K562 (cell line): ENCODE results near the gene ANKLE1. TPM values are rescaled to one million over a fixed set of nuclear protein-coding genes. Genes with fewer than 3 reads are reported as not detected.

Experiments
- CEBPG ChIP-seq, 3 experiments: fragments of 200-800 bp in 1 of 3; sonication (Bioruptor generic) in 1 of 3; sonication (generic) in 1 of 3; formaldehyde crosslinking in 1 of 3; IDR thresholded peaks in 2 of 3; conservative IDR thresholded peaks in 1 of 3; 2 replicates each; pipeline versions ENCODE4 v1.6.1 to v1.8.0; 2016 to 2022; ENCODE audit warnings: missing compliant biosample characterization in 2 of 3, missing genetic modification characterization in 2 of 3, mild to moderate bottlenecking in 1 of 3, missing genetic modification reagents in 1 of 3
- DACH1 ChIP-seq: fragments of 450-650 bp; IDR thresholded peaks from 2 replicates; pipeline ENCODE4 v1.6.1; 2018; ENCODE audit not compliant: partially characterized antibody
- ETV5 ChIP-seq: sonication (generic); formaldehyde crosslinking; IDR thresholded peaks from 2 replicates; pipeline ENCODE4 v1.4.0; 2020; ENCODE audit warnings: low read depth, mild to moderate bottlenecking, missing genetic modification reagents
- FOXK1 ChIP-seq: sonication (generic); formaldehyde crosslinking; IDR thresholded peaks from 2 replicates; pipeline ENCODE4 v1.8.0; 2022; ENCODE audit warnings: missing genetic modification reagents, mild to moderate bottlenecking, borderline replicate concordance
- HNRNPL ChIP-seq: fragments of 200-400 bp; formaldehyde crosslinking; IDR thresholded peaks from 2 replicates; pipeline ENCODE4 v1.6.1; 2017; ENCODE audit warnings: low read depth, mild to moderate bottlenecking, low read length
- HSF4 ChIP-seq: fragments of 250-450 bp; sonication (Bioruptor Pico); IDR thresholded peaks from 2 replicates; pipeline ENCODE4 v2.1.2; 2022; ENCODE audit warnings: mild to moderate bottlenecking, moderate library complexity, borderline replicate concordance
- MYC ChIP-seq, 2 experiments: fragments of 250-450 bp in 1 of 2; sonication (Bioruptor Pico) in 1 of 2; IDR thresholded peaks; 2 replicates each; pipeline versions ENCODE4 v1.5.1 to v1.6.1; 2012 to 2021; ENCODE audit warnings: low read depth in 2 of 2, borderline replicate concordance in 1 of 2, improper control_type of control experiment in 1 of 2, low read length in 1 of 2, mild to moderate bottlenecking in 1 of 2, moderate library complexity in 1 of 2
- NR3C1 ChIP-seq: sonication (generic); formaldehyde crosslinking; IDR thresholded peaks from 2 replicates; pipeline ENCODE4 v1.8.1; 2022; ENCODE audit warnings: missing genetic modification reagents
- PHF8 ChIP-seq: fragments of 200-600 bp; sonication (generic); IDR thresholded peaks from 2 replicates; pipeline ENCODE4 v1.6.1; 2012; ENCODE audit warnings: mixed run types, mild to moderate bottlenecking, inconsistent platforms, low read length, moderate library complexity, borderline replicate concordance
- RCOR1 ChIP-seq, 2 experiments: IDR thresholded peaks; 2 replicates each; pipeline ENCODE4 v1.6.1; 2012; ENCODE audit warnings: low read depth in 2 of 2, low read length in 2 of 2, borderline replicate concordance in 1 of 2, improper control_type of control experiment in 1 of 2
- SAP30 ChIP-seq: fragments of 200-600 bp; sonication (generic); IDR thresholded peaks from 2 replicates; pipeline ENCODE4 v1.6.1; 2012; ENCODE audit warnings: borderline replicate concordance, low read depth, mild to moderate bottlenecking, moderate library complexity, low read length, control low read depth, inconsistent platforms; ENCODE audit not compliant: insufficient read depth, poor library complexity, severe bottlenecking
- TEAD1 ChIP-seq, 2 experiments: fragments of 450-650 bp in 1 of 2; sonication (generic) in 1 of 2; formaldehyde crosslinking; IDR thresholded peaks; 2 replicates each; pipeline versions ENCODE4 v1.4.0 to v1.8.0; 2020 to 2022; ENCODE audit warnings: mild to moderate bottlenecking in 2 of 2, missing genetic modification reagents in 1 of 2
- TRIM24 ChIP-seq, 2 experiments: fragments of 450-650 bp; IDR thresholded peaks; 2 replicates each; pipeline ENCODE4 v1.6.1; 2016
- ZEB2 ChIP-seq: fragments of 450-650 bp; IDR thresholded peaks from 2 replicates; pipeline ENCODE4 v1.6.1; 2016
- polyA plus RNA-seq, 8 experiments: library from polyadenylated mRNA; depleted of rRNA in 4 of 8; stranded (reverse) in 5 of 8; unstranded in 3 of 8; fragments of >200 nt; fragmentation: Nextera tagmentation in 2 of 8; fragmentation: Illumina TruSeq in 1 of 8; extraction: Ambion mirVana in 2 of 8; extraction: Trizol in 1 of 8; gene quantifications; 2 replicates each; pipeline versions ENCODE4 v1.2.1 to v1.2.3, GENCODE V29; 2011 to 2014; ENCODE audit warnings: inconsistent platforms in 1 of 8, missing spikeins in 1 of 8
- total RNA-seq, 7 experiments: library from RNA; depleted of rRNA in 6 of 7; stranded (reverse); fragments of >200 nt in 6 of 7; fragmentation: Illumina TruSeq in 2 of 7; extraction: Trizol in 2 of 7; gene quantifications; 2 replicates each; pipeline versions ENCODE4 v1.2.1 to v1.2.3, GENCODE V29; 2011 to 2021; ENCODE audit warnings: low replicate concordance in 1 of 7
- TF ChIP-seq, protein P1 (sequence below): IDR thresholded peaks from 2 replicates; pipeline ENCODE4 v1.6.1; 2011; ENCODE audit not compliant: insufficient read length; ENCODE audit errors: extremely low read depth
- TF ChIP-seq, protein P2 (sequence below): sonication (generic); formaldehyde crosslinking; IDR thresholded peaks from 2 replicates; pipeline ENCODE4 v1.8.1; 2023; ENCODE audit warnings: mild to moderate bottlenecking, missing genetic modification reagents
- TF ChIP-seq, protein P3 (sequence below): sonication (generic); formaldehyde crosslinking; IDR thresholded peaks from 2 replicates; pipeline ENCODE4 v1.8.0; 2022; ENCODE audit warnings: mild to moderate bottlenecking, missing genetic modification reagents
- TF ChIP-seq, protein P4 (sequence below), 3 experiments: fragments of 200-800 bp in 1 of 3; fragments of 250-450 bp in 1 of 3; fragments of 450-650 bp in 1 of 3; sonication (Bioruptor Pico) in 1 of 3; sonication (Bioruptor generic) in 1 of 3; formaldehyde crosslinking in 1 of 3; IDR thresholded peaks; 2 replicates each; pipeline versions ENCODE4 v1.6.1 to v1.8.0; 2016 to 2022; ENCODE audit warnings: mild to moderate bottlenecking in 2 of 3, missing genetic modification characterization in 2 of 3, missing compliant biosample characterization in 1 of 3, moderate library complexity in 1 of 3

ANKLE1 gene
- total and polyA plus RNA-seq, 9 of the 15 experiments (the other 6 are each of a cell fraction or from before 2014, with no cell fraction given): 0.63 to 9.2 (median 2.9) TPM

DNA sequence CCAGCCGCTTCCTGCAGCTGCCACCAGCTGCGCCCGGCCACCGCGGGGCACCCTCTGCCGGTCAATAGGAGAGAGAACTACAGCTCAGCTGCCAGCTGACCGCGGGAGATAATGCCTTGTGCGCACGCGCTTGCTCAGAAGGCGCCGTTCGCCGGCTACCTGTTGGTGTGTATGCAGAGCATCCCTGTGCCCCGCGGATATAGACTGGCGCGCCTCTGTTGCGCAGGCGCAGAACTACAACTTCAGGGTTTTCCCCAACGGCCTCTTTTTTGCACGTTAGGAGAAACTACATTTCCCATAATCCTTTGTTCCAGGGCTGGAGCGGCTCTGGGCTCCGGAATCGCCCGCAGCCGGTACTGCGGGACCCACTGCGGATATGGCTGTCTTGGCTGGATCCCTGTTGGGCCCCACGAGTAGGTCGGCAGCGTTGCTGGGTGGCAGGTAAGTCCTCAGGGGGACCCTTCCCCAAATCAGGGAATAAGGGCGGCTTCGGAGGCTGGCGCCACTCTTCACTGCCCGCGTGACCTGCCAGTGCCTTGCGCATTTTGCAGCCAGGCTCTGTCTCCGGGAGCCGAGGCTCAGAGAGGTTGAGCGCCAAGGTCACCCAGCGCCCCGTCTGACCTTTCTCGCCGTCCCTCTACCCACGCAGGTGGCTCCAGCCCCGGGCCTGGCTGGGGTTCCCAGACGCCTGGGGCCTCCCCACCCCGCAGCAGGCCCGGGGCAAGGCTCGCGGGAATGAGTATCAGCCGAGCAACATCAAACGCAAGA lies 24.0 kb downstream of the ANKLE1 start, which contains the start of gene MRPL34 (continued):
- TF ChIP-seq PHF8: peak; percentile 78; the same call in 1 of the 2 replicates
- peak; percentile 75 for TF ChIP-seq MYC (IDR thresholded peaks at IDR 0.05; ENCODE audit: low read depth, low read length)
- TF ChIP-seq MYC (CRISPR knock-in tag; IDR thresholded peaks at IDR 0.05; ENCODE audit: borderline replicate concordance, low read depth): peak; percentile 26; the same call in 1 of the 2 replicates
- TF ChIP-seq, protein P1, sequence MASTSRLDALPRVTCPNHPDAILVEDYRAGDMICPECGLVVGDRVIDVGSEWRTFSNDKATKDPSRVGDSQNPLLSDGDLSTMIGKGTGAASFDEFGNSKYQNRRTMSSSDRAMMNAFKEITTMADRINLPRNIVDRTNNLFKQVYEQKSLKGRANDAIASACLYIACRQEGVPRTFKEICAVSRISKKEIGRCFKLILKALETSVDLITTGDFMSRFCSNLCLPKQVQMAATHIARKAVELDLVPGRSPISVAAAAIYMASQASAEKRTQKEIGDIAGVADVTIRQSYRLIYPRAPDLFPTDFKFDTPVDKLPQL: no peak
- TF ChIP-seq FOXK1 (CRISPR knock-in tag): 0 out of 2 replicates have a peak, but pooled peaks have one; percentile 60
- peak; percentile 78 for TF ChIP-seq ZEB2
- TF ChIP-seq HSF4 (CRISPR knock-in tag): no peak
- TF ChIP-seq, protein P2, sequence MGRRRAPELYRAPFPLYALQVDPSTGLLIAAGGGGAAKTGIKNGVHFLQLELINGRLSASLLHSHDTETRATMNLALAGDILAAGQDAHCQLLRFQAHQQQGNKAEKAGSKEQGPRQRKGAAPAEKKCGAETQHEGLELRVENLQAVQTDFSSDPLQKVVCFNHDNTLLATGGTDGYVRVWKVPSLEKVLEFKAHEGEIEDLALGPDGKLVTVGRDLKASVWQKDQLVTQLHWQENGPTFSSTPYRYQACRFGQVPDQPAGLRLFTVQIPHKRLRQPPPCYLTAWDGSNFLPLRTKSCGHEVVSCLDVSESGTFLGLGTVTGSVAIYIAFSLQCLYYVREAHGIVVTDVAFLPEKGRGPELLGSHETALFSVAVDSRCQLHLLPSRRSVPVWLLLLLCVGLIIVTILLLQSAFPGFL: 0 out of 2 replicates have a peak, but pooled peaks have one; percentile 34
- TF ChIP-seq CEBPG (CRISPR knock-in tag; IDR thresholded peaks at IDR 0.05): peak; percentile 28; the same call in 1 of the 2 replicates
- TF ChIP-seq CEBPG (tag; conservative IDR thresholded peaks at IDR 0.05 in 1 of 2, IDR thresholded peaks at IDR 0.05 in 1 of 2): no peak
- peak; percentile 82 for TF ChIP-seq SAP30
- peak in 1 of 2 experiments; percentile 82; a peak in 2 of 4 replicates for TF ChIP-seq RCOR1 (IDR thresholded peaks at IDR 0.05; ENCODE audit: borderline replicate concordance in 1 of 2, low read depth in 2 of 2, low read length in 2 of 2)
- TF ChIP-seq, protein P3, sequence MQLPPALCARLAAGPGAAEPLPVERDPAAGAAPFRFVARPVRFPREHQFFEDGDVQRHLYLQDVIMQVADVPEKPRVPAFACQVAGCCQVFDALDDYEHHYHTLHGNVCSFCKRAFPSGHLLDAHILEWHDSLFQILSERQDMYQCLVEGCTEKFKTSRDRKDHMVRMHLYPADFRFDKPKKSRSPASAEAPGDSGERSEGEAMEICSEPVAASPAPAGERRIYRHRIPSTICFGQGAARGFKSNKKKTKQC (CRISPR knock-in tag): 0 out of 2 replicates have a peak, but pooled peaks have one; percentile 18
- TF ChIP-seq, protein P4, sequence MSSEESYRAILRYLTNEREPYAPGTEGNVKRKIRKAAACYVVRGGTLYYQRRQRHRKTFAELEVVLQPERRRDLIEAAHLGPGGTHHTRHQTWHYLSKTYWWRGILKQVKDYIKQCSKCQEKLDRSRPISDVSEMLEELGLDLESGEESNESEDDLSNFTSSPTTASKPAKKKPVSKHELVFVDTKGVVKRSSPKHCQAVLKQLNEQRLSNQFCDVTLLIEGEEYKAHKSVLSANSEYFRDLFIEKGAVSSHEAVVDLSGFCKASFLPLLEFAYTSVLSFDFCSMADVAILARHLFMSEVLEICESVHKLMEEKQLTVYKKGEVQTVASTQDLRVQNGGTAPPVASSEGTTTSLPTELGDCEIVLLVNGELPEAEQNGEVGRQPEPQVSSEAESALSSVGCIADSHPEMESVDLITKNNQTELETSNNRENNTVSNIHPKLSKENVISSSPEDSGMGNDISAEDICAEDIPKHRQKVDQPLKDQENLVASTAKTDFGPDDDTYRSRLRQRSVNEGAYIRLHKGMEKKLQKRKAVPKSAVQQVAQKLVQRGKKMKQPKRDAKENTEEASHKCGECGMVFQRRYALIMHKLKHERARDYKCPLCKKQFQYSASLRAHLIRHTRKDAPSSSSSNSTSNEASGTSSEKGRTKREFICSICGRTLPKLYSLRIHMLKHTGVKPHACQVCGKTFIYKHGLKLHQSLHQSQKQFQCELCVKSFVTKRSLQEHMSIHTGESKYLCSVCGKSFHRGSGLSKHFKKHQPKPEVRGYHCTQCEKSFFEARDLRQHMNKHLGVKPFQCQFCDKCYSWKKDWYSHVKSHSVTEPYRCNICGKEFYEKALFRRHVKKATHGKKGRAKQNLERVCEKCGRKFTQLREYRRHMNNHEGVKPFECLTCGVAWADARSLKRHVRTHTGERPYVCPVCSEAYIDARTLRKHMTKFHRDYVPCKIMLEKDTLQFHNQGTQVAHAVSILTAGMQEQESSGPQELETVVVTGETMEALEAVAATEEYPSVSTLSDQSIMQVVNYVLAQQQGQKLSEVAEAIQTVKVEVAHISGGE (CRISPR knock-in tag; IDR thresholded peaks at IDR 0.05): peak in 1 of 3 experiments; percentile 82; a peak in 2 of 6 replicates
- TF ChIP-seq DACH1: peak; percentile 98
- peak; percentile 51; the same call in 1 of the 2 replicates for TF ChIP-seq ETV5 (CRISPR knock-in tag)
- TF ChIP-seq HNRNPL: peak; percentile 98
- TF ChIP-seq TRIM24 (IDR thresholded peaks at IDR 0.05): 0 out of 4 replicates have a peak, but pooled peaks of 1 of the 2 experiments have one; percentile 23
- peak; percentile 46 to 79; a peak in 2 of 4 replicates for TF ChIP-seq TEAD1 (CRISPR knock-in tag; IDR thresholded peaks at IDR 0.05)
- 0 out of 2 replicates have a peak, but pooled peaks have one; percentile 67 for TF ChIP-seq NR3C1 (CRISPR knock-in tag)
